Brain pericyte (primary cell): ENCODE data around the gene C1QTNF6.
A peak's percentile ranks its signal among the peaks of the same experiment; 100 is the strongest.

Source experiments
- DNase-seq: peaks from one replicate; pipeline ENCODE4 v3.0.0-alpha.2; 2012; ENCODE audit warnings: low read depth, low spot score

Gene C1QTNF6

DNA sequence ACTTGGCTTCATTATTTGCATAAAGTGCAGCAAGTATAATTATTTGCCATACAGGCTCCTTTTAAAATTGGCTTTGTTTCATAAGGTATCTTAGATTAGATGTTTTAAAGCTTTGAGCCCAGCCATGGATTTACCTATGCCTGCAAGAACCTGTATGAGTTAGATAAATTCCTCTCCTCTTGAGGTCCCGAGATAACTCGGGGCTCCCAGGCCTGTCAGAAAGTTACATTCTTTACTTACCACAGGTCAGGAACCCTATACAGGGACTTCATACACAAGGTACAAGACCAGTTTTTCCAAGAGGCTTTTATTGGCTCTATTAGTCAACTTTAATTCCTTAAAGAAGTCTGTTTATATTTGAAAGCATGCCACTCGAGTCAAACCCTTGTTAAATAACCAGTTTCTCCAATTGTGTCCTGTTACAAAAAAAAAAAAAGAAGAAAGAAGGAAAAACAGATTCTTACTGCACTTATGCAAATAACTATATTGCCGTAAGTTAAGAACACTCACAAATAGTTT is 2.3 kb upstream of the C1QTNF6 start:
- no peak for DNase-seq

DNA sequence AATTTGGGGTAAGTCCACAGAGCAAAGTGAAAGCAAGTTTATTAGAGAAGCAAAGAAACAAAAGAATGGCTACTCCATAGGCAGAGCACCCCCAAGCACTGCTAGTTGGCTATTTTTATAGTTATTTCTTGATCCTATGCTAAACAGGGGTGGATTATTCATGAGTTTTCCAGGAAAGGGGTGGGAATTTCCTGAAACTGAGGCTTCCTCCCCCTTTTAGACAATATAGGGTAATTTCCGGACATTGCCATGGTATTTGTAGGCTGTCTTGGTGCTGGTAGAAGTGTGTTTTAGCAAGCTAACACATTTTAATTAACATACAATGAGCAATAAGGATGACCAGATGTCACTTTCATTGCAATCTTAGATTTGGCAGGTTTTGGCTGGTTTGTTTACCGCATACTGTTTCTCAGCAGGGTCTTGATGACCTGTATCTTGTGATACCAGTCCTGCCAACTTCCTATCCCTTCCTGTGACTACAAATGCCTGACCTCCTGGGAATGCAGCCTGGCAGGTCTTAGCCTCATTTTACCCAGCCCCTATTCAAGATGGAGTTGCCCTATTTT is 937 bp upstream of the C1QTNF6 start:
- DNase-seq: no peak

DNA sequence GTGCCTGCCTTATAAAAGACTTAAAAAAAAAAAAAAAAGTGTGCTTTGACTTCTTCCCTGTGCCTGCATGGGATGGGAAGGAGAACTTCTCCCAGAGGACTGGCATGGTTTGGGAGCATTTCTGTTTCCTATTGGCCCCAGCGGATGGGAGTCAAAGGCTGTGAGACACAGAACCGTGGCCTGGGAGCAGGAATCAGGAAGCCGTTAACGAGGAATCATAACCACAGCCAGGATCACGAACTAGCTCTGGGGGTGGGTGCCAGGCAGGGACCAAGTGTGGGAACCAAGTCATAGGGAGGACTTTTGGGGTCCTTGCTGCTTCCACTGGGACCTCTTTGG is 526 bp downstream of the C1QTNF6 start:
- DNase-seq: no peak

DNA sequence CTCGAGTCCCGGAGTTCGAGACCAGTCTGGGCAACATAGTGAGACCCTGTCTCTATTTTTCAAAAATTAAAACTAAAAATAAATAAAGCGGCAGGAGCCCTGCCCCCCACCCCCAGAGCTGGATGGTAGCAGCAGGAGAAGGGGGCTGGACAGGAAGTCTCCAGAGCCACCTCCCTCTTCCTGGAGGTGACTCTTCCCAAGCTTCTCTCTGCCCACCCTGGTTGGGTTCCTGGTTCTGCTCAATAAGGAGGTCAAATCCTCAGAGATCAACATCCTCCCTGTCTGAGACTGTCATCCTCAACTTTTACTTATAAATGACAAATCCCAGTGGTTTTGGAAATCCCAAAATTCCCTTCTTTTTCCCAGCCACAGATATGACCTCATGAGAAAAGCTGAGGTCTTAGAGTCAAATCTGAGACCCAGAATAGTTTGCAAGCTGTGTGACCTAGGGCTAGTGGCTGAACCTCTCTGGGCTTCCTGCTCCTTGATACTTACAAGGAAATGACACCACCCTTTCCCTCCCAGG is 987 bp downstream of the C1QTNF6 start:
- DNase-seq: no peak

DNA sequence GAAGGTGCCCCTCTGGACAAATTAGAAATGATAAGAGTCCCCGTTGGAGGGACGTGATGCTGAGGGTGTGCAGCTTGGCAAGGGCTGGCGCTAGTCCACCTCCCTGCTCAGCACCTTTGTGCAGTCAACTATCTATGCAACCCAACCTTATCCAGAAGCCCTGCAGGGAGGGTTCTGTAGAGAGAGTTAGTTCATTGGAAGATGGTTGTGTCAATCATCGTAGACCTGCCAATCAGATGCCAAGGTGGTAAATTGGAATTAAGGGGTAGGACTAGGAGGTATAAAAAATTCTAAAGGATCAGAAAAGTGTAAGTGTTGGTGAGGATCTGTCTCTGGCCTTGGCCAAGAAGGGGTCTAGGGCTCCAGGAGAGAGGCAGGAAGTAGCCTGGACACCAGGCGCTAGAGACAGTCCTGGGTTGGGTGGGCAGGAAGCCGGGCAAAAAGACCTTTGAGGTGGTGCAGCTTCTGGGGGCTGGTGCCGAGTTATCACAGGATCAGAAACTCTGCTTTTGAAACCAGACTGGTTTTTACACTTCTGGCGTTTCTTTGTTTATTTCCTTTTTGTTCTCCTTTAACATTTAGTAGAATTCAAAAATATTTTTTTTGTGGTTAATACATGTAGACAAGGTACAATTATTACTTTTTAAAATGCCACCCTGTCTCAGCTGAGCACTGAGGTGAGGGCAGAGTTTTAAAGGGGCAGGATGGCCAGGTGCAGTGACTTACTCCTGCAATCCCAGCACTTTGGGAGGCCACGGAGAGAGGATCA is 1.6 kb downstream of the C1QTNF6 start:
- DNase-seq: peak; percentile 58

DNA sequence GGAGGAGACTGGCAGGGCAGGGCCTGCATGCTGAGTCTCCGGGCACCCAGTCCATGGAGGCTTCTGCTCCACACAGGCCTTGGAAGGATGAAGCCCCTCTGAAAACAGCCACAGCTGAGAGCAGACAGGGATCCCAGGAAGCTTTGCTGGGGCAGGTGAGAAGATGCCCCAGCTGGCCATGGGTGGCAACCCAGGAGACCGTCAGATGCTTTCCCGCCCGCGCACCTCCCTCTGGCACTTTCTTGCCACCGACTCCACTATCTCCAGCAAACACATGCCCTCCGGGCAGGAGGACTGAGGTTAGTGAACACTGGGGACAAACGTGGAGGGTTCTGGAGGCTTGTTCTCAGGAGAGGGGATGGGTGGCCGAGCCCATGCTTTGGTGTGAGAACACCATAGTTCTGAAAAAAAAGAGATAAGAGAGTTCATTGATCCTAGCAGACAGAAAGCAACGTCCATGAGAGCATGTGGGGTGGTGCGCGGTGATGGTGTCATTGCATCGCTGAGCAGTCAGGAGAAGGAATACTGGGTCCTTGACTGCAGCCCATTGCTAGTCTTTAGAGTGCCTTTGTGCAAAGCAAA is 2.3 kb downstream of the C1QTNF6 start:
- no peak for DNase-seq

DNA sequence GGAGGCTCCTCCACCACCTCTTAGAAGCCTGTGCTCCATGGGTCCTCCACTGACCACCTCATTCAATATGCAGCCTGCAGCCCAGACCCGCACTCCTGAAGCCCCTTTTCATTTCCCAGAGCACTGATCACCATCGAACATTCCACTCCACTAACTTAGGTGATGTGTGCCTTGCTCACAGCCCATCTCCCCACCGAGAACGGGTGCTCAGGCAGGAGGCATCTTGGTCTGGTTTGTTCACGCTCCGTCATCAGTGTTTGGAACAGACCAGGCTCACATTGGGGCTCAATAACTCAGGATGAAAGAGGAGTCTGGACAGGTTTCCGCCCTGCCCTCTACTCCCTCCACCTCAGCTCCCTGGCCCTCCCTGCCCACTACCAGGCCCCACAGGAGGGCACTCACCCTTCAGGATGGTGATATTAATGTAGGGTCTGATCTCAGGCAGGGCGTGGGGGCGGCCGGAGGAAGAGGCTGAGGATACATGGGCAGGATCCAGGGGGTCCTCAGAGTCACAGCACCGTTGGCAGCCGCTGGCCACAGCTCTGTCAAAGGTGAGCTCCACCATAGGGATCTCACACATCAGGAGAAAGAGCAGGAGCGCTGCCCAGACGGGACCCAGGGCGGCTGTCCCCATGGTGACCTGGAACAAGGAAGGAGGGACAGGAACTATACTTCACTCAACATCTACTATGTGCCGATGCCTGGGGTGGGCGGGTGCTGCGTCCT is 3.1 kb downstream of the C1QTNF6 start:
- DNase-seq: no peak

DNA sequence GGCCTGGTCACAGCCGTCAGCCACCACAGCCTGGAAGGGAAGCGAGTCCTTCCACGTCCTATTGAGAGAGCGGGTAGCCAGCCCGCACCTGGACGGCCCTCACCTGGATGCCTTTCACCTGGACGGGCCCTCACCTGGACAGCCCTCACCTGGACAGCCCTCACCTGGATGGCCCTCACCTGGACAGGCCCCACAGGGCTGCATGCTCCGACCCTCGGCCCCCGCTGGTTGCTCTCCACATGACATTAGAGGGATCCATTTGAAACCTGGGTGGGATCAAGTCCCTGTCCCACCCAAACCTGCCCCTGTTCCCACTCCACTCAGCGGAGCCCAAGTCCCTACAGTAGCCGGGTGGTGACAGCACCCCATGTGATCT is 3.7 kb downstream of the C1QTNF6 start:
- DNase-seq: no peak

DNA sequence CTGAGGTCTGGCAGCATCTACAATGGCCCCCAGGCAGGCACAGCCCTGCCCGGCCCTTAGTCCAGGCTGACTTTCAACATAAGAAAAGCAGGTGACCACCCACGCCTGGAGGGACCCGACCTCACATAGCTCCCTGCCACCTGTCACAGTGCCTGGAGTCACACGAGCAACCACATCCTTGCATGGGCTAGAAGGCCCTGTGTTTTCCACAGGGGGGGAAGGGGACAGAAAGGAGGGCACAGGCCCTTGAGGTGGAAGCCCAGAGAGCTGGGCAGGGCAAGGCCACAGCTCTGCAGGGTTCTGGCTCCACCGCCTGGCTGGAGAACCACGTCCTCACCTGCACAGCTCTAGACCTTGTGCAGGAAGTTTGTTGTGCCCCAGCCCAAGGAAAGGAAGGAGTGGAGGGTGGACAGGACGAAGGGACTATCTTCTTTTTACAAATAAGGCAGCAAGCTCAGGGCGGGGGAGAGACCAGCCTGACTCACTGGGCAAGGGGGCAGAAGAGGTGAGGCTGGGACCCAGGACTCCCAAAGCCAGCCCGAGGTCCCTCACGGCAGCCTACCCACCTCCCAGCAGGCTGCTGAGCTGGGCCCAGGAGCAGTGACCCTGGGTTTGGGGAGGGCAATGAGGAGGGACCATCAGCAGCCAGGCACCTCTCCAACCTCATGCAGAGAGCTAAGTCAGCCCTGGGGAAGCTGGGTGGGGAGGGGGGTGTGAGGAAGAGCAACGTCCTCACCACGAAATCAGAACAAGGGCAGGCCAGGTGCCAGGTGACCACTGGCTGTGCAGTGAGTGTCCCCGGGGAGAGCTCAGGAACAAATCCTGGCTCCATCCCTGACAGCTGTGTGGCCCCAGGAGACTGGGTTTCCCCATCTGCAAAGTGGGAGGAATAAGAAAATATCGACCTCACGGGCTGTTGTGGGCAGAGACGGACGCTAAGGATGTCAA is 4.3 kb downstream of the C1QTNF6 start:
- no peak for DNase-seq

DNA sequence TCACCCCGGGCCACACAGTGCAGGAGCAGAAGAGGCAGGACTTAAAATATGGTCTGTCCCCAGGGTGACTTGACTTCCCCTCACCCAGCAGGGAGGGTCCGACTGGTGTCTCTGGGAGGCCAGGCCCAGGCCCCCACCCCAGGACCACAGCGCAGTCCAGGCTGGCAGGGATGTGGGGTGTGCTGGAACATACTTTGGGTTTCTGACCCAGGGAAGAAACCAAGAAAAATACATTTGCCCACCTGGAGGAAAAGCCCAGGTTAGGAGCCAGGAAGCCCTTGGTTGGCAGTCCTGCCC is 5.2 kb downstream of the C1QTNF6 start:
- DNase-seq: no peak

DNA sequence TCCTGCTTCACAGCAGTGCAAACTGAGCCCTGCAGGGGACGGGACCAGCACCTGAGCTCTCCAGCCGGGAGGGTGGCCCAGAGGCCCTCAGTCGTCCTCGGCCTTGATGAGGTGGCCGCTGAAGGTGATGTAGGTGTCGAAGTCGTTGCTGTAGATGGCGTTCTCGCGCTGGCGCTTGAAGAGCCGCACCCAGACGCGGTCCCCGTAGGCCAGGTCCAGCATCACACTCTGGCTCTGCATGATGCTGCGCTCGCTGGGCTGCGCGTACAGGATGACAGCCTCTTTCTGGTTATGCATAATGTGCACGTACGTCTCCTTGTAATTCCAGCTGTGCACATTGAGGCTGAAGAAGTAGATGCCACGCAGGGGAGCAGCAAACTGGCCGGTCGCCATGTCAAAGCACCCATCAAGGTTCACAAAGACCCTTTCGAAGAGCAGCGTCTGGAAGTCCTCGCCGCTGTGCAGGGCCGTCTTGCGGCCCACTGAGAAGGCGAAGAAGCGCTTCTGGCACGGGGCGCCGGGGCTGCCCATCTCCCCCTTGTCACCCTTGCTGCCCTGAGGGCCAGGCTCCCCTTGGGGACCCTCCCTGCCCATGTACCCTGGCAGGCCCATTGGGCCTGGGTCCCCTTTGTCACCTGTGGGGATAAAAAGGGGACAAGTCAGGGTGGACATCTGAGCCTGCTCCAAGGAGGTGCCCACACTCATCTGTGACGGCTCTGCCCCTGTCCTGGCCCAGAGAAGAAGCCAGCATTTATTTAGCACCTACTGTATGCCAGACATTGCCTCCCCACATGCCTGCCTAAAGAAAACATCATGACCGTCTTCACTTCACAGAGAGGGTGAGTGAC is 5.7 kb downstream of the C1QTNF6 start:
- no peak for DNase-seq

DNA sequence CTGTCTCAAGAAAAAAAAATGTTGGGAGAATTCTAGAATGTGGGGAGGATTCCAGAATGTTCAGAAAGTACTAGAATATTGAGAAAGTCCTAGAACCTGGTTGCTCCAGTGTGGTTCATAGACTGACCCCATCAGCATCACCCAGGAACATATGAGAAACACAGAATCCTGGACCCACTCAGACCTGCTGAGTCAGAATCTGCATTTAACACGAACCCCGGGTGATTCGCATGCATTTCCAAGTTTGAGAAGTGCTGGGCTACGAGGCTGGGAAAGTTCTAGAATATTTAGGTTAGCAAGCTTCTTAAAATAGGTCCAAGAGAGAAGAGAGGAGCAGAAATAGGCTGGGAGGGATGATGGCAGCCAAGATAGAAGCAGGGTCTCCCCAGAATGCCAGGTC is 6.4 kb downstream of the C1QTNF6 start:
- no peak for DNase-seq

DNA sequence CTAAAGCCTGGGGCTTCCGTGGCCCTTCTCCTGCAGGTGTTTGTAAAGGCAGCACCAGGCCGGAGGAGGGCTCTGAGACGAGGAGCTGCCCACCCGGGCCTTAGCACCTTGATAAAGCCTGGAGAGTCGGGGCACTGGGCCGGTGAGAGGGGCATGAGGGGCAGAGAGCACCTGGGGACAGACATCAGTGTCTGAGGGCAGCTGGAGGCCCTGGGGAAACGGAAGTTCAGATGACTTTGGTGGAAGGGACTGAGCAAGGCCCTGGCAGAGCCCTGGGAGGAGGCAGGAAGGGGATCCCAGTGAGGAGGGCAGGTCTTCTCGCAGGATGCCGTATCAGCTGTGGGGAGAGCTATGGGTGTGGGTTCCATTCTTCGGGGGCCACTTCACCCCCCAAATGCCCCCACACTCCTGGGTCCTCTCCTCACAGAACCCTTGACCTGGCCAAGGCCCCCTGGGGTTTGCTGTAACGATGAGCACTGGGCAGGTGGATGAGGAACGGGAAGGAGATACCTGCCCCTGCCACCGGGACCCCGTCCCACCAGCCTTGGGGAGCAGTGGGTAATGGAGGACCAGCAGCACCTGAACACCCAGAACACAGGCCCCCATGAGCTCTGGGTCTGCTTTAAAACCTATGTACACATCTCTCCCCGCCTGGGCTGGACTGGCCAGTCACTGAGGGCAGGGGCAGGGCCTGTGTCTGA is 7.4 kb downstream of the C1QTNF6 start:
- no peak for DNase-seq

DNA sequence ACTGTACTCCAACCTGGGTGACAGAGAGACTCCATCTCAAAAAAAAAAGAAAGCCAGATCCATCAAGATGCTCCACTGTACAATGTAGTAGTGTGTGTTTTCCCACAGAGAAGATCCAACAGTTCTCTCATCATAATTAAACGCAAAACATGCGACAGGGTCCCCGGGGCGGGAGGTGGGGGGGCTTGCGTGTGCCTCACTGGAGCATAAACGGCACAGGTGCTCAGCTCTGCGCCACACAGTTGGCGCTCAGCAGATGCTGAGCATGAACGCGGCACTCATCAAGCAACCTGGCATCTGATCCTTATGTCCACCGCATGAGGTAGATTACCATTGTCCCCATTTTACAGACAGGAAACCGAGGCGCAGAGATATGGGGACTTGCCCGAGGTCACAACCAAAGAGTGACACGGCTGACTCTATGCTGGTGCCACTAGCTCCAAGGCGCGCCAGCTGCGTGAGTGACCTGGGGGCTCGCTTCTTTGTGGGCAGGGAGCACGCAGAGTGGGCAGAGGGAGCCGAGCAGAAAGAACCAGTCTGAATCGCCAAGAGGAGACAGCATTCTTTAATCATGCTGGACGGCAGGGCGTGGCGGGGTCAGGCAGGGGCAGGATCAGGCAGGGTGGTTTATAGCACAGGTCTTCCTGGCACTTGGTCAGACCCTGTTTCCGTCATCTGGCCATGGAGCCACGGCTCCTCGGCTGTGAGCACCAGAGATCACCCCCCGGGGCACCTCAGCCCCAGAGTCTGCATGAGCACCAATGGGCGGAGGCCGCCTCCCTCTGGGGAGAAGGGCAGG is 8.2 kb downstream of the C1QTNF6 start:
- DNase-seq: no peak

DNA sequence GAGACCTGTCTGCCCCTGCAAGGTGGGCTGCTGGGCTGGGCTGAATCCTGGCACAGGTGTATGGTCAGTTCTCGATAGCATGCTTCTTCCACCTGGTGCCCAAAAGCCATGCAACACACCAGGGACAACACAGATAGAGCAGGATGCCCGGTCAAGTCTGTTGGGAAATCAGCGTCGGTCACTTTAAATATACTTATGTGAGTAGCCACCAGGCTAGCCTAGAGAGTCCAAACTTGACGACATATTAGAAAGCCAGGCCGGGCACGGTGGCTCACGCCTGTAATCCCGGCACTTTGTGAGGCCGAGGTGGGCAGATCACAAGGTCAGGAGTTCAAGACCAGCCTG is 8.9 kb downstream of the C1QTNF6 start:
- no peak for DNase-seq

DNA sequence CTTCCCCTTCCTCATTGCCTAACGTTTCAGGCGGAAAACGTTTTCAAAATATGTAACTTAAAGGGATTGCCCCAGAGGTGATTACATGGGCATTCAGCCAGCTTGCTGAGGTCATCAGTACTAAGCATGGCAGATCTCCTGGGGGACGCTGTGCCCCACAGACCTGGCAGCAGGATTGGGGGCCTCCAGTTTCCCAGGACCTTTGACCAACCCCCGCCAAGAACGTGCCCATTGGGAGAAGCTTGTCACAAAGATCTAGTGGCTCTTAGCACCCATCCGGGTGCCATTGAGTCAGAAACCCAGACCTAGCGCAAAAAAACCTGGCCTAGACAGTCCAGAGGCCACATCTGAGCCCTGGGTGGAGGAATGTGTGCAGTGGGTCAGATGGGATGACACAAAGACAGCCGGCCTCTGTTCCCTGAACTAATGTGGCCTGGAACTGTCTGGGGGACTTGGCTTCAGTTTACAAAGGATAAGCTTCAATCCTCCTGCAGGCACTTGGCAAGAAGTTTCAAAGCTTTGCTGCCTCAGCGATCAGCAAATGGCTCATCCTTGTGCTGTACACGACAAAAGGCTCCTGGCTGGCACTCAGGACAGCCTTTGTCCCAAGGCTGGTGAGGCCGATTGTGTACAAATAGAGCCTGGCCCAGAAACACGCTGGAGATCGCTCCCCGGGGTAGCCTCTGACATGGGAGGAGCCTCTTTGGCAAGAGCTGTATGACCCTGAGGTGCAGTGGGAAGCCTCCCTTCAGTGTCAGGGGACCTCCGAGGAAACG is 9.5 kb downstream of the C1QTNF6 start:
- DNase-seq: no peak

DNA sequence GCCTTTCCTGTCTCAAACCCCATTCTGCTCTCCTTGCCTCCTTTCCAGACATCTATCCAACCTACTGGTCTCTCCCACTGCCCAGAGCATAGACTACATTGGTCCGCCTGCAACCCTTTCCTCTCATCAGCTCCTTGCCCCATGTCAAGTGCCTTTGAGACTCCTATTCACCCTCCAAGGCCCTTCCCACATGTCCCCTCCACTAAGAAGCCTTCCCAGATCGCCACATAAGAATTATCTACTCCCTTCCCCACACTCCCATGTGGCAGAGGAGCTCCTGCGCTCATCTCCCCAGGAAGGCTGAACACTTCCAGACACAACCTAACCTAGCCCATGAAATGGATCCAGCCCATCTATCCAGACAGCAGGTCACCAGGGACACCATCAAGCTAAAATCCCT is 10.3 kb downstream of the C1QTNF6 start:
- DNase-seq: no peak

DNA sequence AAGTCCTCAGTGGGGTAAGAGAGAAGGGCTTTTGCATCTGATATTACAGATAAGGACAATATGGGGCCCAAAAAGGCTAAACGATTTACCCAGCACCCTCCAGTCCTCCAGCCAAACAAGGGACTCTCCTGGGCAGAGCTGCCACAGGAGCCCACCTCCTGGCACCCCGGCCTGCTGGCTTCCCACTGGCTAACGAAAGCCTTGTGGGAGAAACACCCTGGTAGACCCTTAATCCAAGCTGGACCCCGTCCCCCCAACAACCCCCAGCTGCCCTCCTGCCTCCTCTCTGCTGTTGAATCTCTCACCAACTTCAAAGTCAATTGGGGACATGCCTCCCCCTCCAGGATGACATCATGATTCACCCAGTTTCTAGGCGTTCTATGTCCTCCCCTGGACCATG is 10.8 kb downstream of the C1QTNF6 start:
- no peak for DNase-seq
